ENCODE measurements around the gene FBP2. TPM values are rescaled to one million over a fixed set of nuclear protein-coding genes. Genes with fewer than 3 reads are reported as not detected.

Gene FBP2
- total RNA-seq, 4 donors from 2014 or later: not detected

GRCh38 chr9:94623253-94623652 lies 29.6 kb upstream of the FBP2 start:
- TF ChIP-seq, protein P1, sequence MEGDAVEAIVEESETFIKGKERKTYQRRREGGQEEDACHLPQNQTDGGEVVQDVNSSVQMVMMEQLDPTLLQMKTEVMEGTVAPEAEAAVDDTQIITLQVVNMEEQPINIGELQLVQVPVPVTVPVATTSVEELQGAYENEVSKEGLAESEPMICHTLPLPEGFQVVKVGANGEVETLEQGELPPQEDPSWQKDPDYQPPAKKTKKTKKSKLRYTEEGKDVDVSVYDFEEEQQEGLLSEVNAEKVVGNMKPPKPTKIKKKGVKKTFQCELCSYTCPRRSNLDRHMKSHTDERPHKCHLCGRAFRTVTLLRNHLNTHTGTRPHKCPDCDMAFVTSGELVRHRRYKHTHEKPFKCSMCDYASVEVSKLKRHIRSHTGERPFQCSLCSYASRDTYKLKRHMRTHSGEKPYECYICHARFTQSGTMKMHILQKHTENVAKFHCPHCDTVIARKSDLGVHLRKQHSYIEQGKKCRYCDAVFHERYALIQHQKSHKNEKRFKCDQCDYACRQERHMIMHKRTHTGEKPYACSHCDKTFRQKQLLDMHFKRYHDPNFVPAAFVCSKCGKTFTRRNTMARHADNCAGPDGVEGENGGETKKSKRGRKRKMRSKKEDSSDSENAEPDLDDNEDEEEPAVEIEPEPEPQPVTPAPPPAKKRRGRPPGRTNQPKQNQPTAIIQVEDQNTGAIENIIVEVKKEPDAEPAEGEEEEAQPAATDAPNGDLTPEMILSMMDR (IDR thresholded peaks at IDR 0.05; ENCODE audit: low read depth): no peak

DNA sequence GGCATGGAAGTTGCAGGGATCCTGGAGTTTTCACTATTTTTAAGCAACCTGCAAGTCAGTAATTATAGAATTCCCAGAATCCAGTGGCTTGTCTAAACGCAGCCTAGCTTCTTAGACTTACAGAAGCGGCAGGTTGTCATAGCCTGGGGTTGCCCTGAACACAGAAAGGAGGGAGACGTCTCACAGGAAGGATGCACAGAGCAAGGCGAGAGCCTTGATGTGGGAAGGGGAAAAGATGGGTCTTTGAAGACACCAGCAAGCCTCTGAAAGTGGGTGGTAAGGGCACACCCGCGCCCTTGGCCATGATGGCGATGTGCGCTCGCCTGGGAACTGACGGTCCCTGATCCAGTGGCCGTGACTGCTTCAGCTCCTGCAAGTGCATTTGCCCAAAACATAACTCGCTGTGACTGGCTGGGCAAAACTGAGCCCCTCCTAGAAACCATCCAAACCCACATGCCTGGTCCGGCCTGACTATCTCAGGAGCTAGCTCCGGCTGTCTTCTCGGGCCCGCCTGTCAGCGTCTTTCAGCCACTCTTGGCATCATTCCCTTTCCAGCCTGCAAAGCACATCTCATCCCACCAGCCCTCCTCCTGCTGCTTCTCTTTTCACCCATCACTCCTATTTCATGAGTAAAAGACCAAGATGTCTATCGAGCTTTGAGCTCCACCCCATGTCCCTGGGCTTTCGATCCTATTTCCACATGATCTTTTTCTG lies 28.6 kb upstream of the FBP2 start:
- TF ChIP-seq, protein P1 (IDR thresholded peaks at IDR 0.05; ENCODE audit: low read depth): no peak

- TF ChIP-seq, protein P1 (IDR thresholded peaks at IDR 0.05; ENCODE audit: low read depth): no peak
These were observed 25.4 kb upstream of the FBP2 start for GRCh38 chr9:94619026-94619425.

GRCh38 chr9:94613003-94613402 lies 19.4 kb upstream of the FBP2 start:
- TF ChIP-seq, protein P1 (IDR thresholded peaks at IDR 0.05; ENCODE audit: low read depth): no peak

GRCh38 chr9:94612071-94612470 lies 18.4 kb upstream of the FBP2 start:
- TF ChIP-seq, protein P1 (IDR thresholded peaks at IDR 0.05; ENCODE audit: low read depth): no peak

- TF ChIP-seq, protein P1 (IDR thresholded peaks at IDR 0.05; ENCODE audit: low read depth): no peak
These were observed 18.0 kb upstream of the FBP2 start for GRCh38 chr9:94611638-94612068.

DNA sequence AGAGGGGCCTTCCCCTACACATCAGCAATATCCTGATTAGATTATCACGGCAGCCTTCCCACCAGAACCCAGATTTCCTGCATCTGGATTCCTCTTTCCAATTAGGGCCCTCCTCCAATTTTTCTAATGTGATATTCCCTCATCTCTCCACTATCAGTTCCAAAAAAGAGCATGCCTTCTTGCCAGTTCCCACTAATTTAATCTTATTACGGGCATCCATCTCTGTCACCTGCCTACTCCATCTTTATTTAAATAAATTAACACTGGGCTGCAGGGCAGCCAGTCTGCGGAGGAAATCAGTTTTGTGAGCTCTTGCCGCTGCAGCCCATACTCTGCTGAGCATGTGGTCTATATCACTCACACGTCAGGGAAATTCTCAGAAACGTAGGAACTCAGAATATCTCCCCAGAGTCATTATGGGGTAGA lies 16.6 kb upstream of the FBP2 start:
- TF ChIP-seq, protein P1 (IDR thresholded peaks at IDR 0.05; ENCODE audit: low read depth): no peak
